ENCODE data around the gene SIRT6.
A peak's percentile ranks its signal among the peaks of the same experiment; 100 is the strongest.
"Not testable (repeated sequence)": the region's sequence is repeated elsewhere in the genome, so short reads cannot be mapped to it uniquely, and the experiment has no call there.

The SIRT6 gene

GRCh38 chr19:4182084-4182810 lies at the start of gene SIRT6, which contains the start of gene ANKRD24:
Gene SIRT6, minus strand, starts transcription at chr19:4182563. Its CDS starts 24 bp downstream, at chr19:4182539.
Gene ANKRD24, plus strand, starts transcription at chr19:4182689. Its CDS starts 3,737 bp downstream, at chr19:4186426.
- peaks cover 7% of the 10 kb centered on the region for H3K4me1 ChIP-seq (ENCODE audit: insufficient read depth, insufficient read length)
- peak; percentile 92 for DNase-seq (ENCODE audit: low read depth, low spot score)
- no peaks in the 10 kb centered on the region for H3K27me3 ChIP-seq (ENCODE audit: insufficient read depth, insufficient read length)
- peak within 1 kb of the TSS; percentile 95 for H3K4me3 ChIP-seq (ENCODE audit: insufficient read length, low read depth)
- H3K9ac ChIP-seq (ENCODE audit: insufficient read length, low read depth): peak within 1 kb of the TSS; percentile 98
- peaks cover 24% of the 10 kb centered on the region for H3K36me3 ChIP-seq (ENCODE audit: insufficient read depth, insufficient read length, low read length)
- TF ChIP-seq ZNF274 (IDR thresholded peaks at IDR 0.05; ENCODE audit: low read depth, low read length) (no peak), YY1 (IDR thresholded peaks at IDR 0.05; ENCODE audit: insufficient read depth, insufficient read length) (peak; percentile 31)
- no peaks in the 10 kb centered on the region for H3K9me3 ChIP-seq (ENCODE audit: insufficient read depth, low read length)

- DNase-seq (ENCODE audit: low read depth, low spot score); H3K4me3 ChIP-seq (ENCODE audit: insufficient read length, low read depth); H3K36me3 ChIP-seq (ENCODE audit: insufficient read depth, insufficient read length, low read length); H3K4me1 ChIP-seq (ENCODE audit: insufficient read depth, insufficient read length); H3K9me3 ChIP-seq (ENCODE audit: insufficient read depth, low read length); H3K27me3 ChIP-seq (ENCODE audit: insufficient read depth, insufficient read length); H3K9ac ChIP-seq (ENCODE audit: insufficient read length, low read depth): not testable (repeated sequence)
These were observed 49.8 kb upstream of the SIRT6 start for GRCh38 chr19:4232139-4232538.

- H3K9ac ChIP-seq (ENCODE audit: insufficient read length, low read depth); H3K36me3 ChIP-seq (ENCODE audit: insufficient read depth, insufficient read length, low read length); H3K9me3 ChIP-seq (ENCODE audit: insufficient read depth, low read length); H3K4me1 ChIP-seq (ENCODE audit: insufficient read depth, insufficient read length); DNase-seq (ENCODE audit: low read depth, low spot score); H3K27me3 ChIP-seq (ENCODE audit: insufficient read depth, insufficient read length); H3K4me3 ChIP-seq (ENCODE audit: insufficient read length, low read depth): not testable (repeated sequence)
These were observed 49.2 kb upstream of the SIRT6 start for GRCh38 chr19:4231521-4231920.

GRCh38 chr19:4230237-4230636 lies 47.9 kb upstream of the SIRT6 start:
- H3K9me3 ChIP-seq (ENCODE audit: insufficient read depth, low read length); H3K4me3 ChIP-seq (ENCODE audit: insufficient read length, low read depth); DNase-seq (ENCODE audit: low read depth, low spot score); H3K27me3 ChIP-seq (ENCODE audit: insufficient read depth, insufficient read length); H3K4me1 ChIP-seq (ENCODE audit: insufficient read depth, insufficient read length); H3K36me3 ChIP-seq (ENCODE audit: insufficient read depth, insufficient read length, low read length); H3K9ac ChIP-seq (ENCODE audit: insufficient read length, low read depth): not testable (repeated sequence)

- Histone ChIP-seq H3K36me3 (ENCODE audit: insufficient read depth, insufficient read length, low read length) (no peaks in the 10 kb centered on the region), H3K4me1 (ENCODE audit: insufficient read depth, insufficient read length) (peaks cover 11% of the 10 kb centered on the region), H3K4me3 (ENCODE audit: insufficient read length, low read depth) (no peak within 1 kb of the TSS), H3K9ac (ENCODE audit: insufficient read length, low read depth) (no peak within 1 kb of the TSS), H3K27me3 (ENCODE audit: insufficient read depth, insufficient read length) (peaks cover 5% of the 10 kb centered on the region), H3K9me3 (ENCODE audit: insufficient read depth, low read length) (no peaks in the 10 kb centered on the region)
- TF ChIP-seq SUZ12 (IDR thresholded peaks at IDR 0.05; ENCODE audit: extremely low read depth, insufficient read depth, insufficient read length) (no peak), YY1 (IDR thresholded peaks at IDR 0.05; ENCODE audit: insufficient read depth, insufficient read length) (no peak), ZNF274 (IDR thresholded peaks at IDR 0.05; ENCODE audit: low read depth, low read length) (no peak)
- no peak for DNase-seq (ENCODE audit: low read depth, low spot score)
These were observed 47.0 kb upstream of the SIRT6 start, which contains the start of gene EBI3 for GRCh38 chr19:4229179-4229931. Gene EBI3, plus strand, starts transcription at chr19:4229523. Its CDS starts 28 bp downstream, at chr19:4229551.

- 0 out of 2 replicates have a peak, but pooled peaks cover 2% of the 10 kb centered on the region for H3K9me3 ChIP-seq (ENCODE audit: insufficient read depth, low read length)
- no peak for TF ChIP-seq YY1 (IDR thresholded peaks at IDR 0.05; ENCODE audit: insufficient read depth, insufficient read length)
- no peak for TF ChIP-seq ZNF274 (IDR thresholded peaks at IDR 0.05; ENCODE audit: low read depth, low read length)
- TF ChIP-seq SUZ12 (IDR thresholded peaks at IDR 0.05; ENCODE audit: extremely low read depth, insufficient read depth, insufficient read length): no peak
- no peaks in the 10 kb centered on the region for H3K36me3 ChIP-seq (ENCODE audit: insufficient read depth, insufficient read length, low read length)
- H3K4me1 ChIP-seq (ENCODE audit: insufficient read depth, insufficient read length): peaks cover 11% of the 10 kb centered on the region
- H3K27me3 ChIP-seq (ENCODE audit: insufficient read depth, insufficient read length): peaks cover 5% of the 10 kb centered on the region
- DNase-seq (ENCODE audit: low read depth, low spot score): no peak
- H3K9ac ChIP-seq (ENCODE audit: insufficient read length, low read depth): no peak overlapping the region
- no peak overlapping the region for H3K4me3 ChIP-seq (ENCODE audit: insufficient read length, low read depth)
These were observed 46.4 kb upstream of the SIRT6 start for GRCh38 chr19:4228765-4229178.

- Histone ChIP-seq H3K9ac (ENCODE audit: insufficient read length, low read depth) (no peak overlapping the region), H3K36me3 (ENCODE audit: insufficient read depth, insufficient read length, low read length) (no peaks in the 10 kb centered on the region), H3K4me1 (ENCODE audit: insufficient read depth, insufficient read length) (peaks cover 9% of the 10 kb centered on the region), H3K4me3 (ENCODE audit: insufficient read length, low read depth) (no peak overlapping the region), H3K9me3 (ENCODE audit: insufficient read depth, low read length) (peaks cover 12% of the 10 kb centered on the region; the same call in 1 of the 2 replicates), H3K27me3 (ENCODE audit: insufficient read depth, insufficient read length) (peaks cover 5% of the 10 kb centered on the region)
- TF ChIP-seq ZNF274 (IDR thresholded peaks at IDR 0.05; ENCODE audit: low read depth, low read length): no peak
- TF ChIP-seq SUZ12 (IDR thresholded peaks at IDR 0.05; ENCODE audit: extremely low read depth, insufficient read depth, insufficient read length): no peak
- no peak for TF ChIP-seq YY1 (IDR thresholded peaks at IDR 0.05; ENCODE audit: insufficient read depth, insufficient read length)
- DNase-seq (ENCODE audit: low read depth, low spot score): no peak
These were observed 45.4 kb upstream of the SIRT6 start for GRCh38 chr19:4227771-4228170.
